Neural cell (in vitro differentiated cells): ENCODE data around the gene FLYWCH1. TPM values are rescaled to one million over a fixed set of nuclear protein-coding genes. Genes with fewer than 3 reads are reported as not detected.

ENCODE experiments used
- H2AFZ ChIP-seq: fragments of 200-600, 300-800 bp; sonication (generic), shearing (Covaris generic); 2 replicates; pipeline ENCODE4 v1.6.0; 2014; ENCODE audit warnings: low read depth, mild to moderate bottlenecking, antibody characterized with exemption, low read length, moderate library complexity
- H3F3A ChIP-seq: fragments of 200-600 bp; shearing (Covaris generic); 2 replicates; pipeline ENCODE4 v1.6.1; 2016; ENCODE audit warnings: mild to moderate bottlenecking, moderate library complexity, mixed read lengths, antibody characterized with exemption, low read length; ENCODE audit not compliant: insufficient read depth, poor library complexity, severe bottlenecking
- H3K27ac ChIP-seq: fragments of 200-600, 300-800 bp; sonication (generic), shearing (Covaris generic); 2 replicates; pipeline ENCODE4 v1.5.1; 2014; ENCODE audit warnings: mild to moderate bottlenecking, low read length, moderate library complexity
- H3K27me3 ChIP-seq: fragments of 300-800, 200-600 bp; sonication (generic), shearing (Covaris generic); 2 replicates; pipeline ENCODE4 v1.6.0; 2014; ENCODE audit warnings: mild to moderate bottlenecking, low read depth, low read length, moderate library complexity; ENCODE audit not compliant: insufficient read depth
- H3K36me3 ChIP-seq: fragments of 300-800, 200-600 bp; sonication (generic), shearing (Covaris generic); 2 replicates; pipeline ENCODE4 v1.5.1; 2014; ENCODE audit warnings: mild to moderate bottlenecking, antibody characterized with exemption, low read length, moderate library complexity; ENCODE audit not compliant: insufficient read depth
- H3K4me2 ChIP-seq: fragments of 300-800, 200-600 bp; sonication (generic), shearing (Covaris generic); 2 replicates; pipeline ENCODE4 v1.6.0; 2014; ENCODE audit warnings: mild to moderate bottlenecking, low read length
- H3K4me3 ChIP-seq: fragments of 300-800, 200-600 bp; sonication (generic), shearing (Covaris generic); 2 replicates; pipeline ENCODE4 v1.5.1; 2014; ENCODE audit warnings: mild to moderate bottlenecking, low read length, moderate library complexity
- H3K79me2 ChIP-seq: fragments of 200-600 bp; shearing (Covaris generic); replicated peaks from 2 replicates; pipeline ENCODE4 v1.6.0; 2014; ENCODE audit warnings: mild to moderate bottlenecking, low read length, moderate library complexity; ENCODE audit not compliant: insufficient read depth
- H3K9ac ChIP-seq: fragments of 300-800, 200-600 bp; sonication (generic), shearing (Covaris generic); 2 replicates; pipeline ENCODE4 v1.6.1; 2016; ENCODE audit warnings: mild to moderate bottlenecking, low read length, mixed read lengths
- H3K9me2 ChIP-seq: fragments of 200-600 bp; shearing (Covaris generic); 2 replicates; pipeline ENCODE4 v1.6.1; 2016; ENCODE audit warnings: mild to moderate bottlenecking, low read length, mixed read lengths; ENCODE audit not compliant: insufficient read depth
- H3K9me3 ChIP-seq: fragments of 200-600, 300-800 bp; sonication (generic), shearing (Covaris generic); 2 replicates; pipeline ENCODE4 v1.6.1; 2016; ENCODE audit warnings: mild to moderate bottlenecking, mixed run types, low read length, moderate library complexity, mixed read lengths
- H4K20me1 ChIP-seq: fragments of 200-600 bp; shearing (Covaris generic); 2 replicates; pipeline ENCODE4 v1.6.1; 2016; ENCODE audit warnings: mild to moderate bottlenecking, mixed run types; ENCODE audit not compliant: insufficient read depth
- EP300 ChIP-seq: fragments of 450-650 bp; conservative IDR thresholded peaks from 2 replicates; pipeline ENCODE4 v1.6.1; 2014; ENCODE audit warnings: antibody characterized with exemption, mild to moderate bottlenecking, moderate library complexity; ENCODE audit not compliant: poor library complexity, severe bottlenecking
- EZH2 ChIP-seq: fragments of 200-600, 300-800 bp; shearing (Covaris generic), sonication (generic); IDR thresholded peaks from 2 replicates; pipeline ENCODE4 v1.6.1; 2014; ENCODE audit warnings: antibody characterized with exemption, low read length, borderline replicate concordance, mild to moderate bottlenecking; ENCODE audit not compliant: insufficient read depth, poor library complexity, severe bottlenecking
- MXI1 ChIP-seq: fragments of 450-650 bp; conservative IDR thresholded peaks from 2 replicates; pipeline ENCODE4 v1.6.1; 2014; ENCODE audit warnings: antibody characterized with exemption, mild to moderate bottlenecking; ENCODE audit not compliant: poor library complexity, severe bottlenecking
- POLR2AphosphoS5 ChIP-seq: IDR thresholded peaks from 2 replicates; pipeline ENCODE4 v1.6.1; 2012
- RAD21 ChIP-seq: fragments of 450-650 bp; conservative IDR thresholded peaks from 2 replicates; pipeline ENCODE4 v1.6.1; 2014; ENCODE audit warnings: antibody characterized with exemption, mild to moderate bottlenecking, moderate library complexity
- SMC3 ChIP-seq: fragments of 450-650 bp; conservative IDR thresholded peaks from 2 replicates; pipeline ENCODE4 v1.6.1; 2014; ENCODE audit warnings: antibody characterized with exemption, mild to moderate bottlenecking, moderate library complexity; ENCODE audit not compliant: poor library complexity
- TAF1 ChIP-seq: IDR thresholded peaks from 2 replicates; pipeline ENCODE4 v1.6.1; 2012; ENCODE audit warnings: low read depth
- polyA plus RNA-seq: library from polyadenylated mRNA; depleted of rRNA; stranded (reverse); fragments of >200 nt; gene quantifications from 2 replicates; pipeline ENCODE4 v1.2.3, GENCODE V29; 2014
- TF ChIP-seq, protein P1 (sequence below): fragments of 450-650 bp; IDR thresholded peaks from 2 replicates; pipeline ENCODE4 v1.5.1; 2014; ENCODE audit warnings: antibody characterized with exemption, mild to moderate bottlenecking, moderate library complexity; ENCODE audit not compliant: poor library complexity, severe bottlenecking
- TF ChIP-seq, protein P2 (sequence below): IDR thresholded peaks from 2 replicates; pipeline ENCODE4 v1.6.1; 2012; ENCODE audit warnings: borderline replicate concordance

The FLYWCH1 gene
- polyA plus RNA-seq, 1 donor from 2014 or later, result 33.0 TPM

DNA sequence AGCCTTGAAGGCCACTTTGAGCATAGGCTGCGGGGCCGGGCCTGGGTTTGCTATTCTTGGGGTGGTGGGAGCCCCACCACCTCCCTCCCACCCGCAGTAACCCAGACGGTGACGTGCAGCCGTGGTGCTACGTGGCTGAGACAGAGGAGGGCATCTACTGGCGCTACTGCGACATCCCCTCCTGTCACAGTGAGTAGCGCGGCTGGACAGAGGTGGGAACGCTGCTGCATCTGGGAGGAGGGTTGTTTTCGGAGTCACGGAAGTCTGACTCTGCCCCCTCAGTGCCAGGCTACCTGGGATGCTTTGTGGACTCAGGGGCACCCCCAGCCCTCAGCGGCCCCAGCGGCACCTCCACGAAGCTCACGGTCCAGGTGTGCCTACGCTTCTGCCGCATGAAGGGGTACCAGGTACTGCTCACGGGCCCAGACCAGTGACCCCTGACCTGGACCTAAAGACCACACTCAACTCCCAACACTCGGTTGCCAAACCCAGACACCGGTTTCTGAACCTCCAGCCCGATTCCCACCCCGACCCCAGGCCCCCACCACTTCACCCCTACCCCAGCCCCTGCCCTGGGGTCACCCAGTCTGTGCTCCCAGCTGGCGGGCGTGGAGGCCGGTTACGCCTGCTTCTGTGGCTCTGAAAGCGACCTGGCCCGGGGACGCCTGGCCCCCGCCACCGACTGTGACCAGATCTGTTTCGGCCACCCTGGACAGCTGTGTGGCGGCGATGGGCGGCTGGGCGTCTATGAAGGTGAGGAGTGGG lies 54.5 kb downstream of the FLYWCH1 start:
- H3K9me2 ChIP-seq, result no peaks in the 10 kb centered on the region
- peaks cover 57% of the 10 kb centered on the region for H3K27me3 ChIP-seq
- H3K9me3 ChIP-seq, result no peaks in the 10 kb centered on the region
- no peak overlapping the region for H3K27ac ChIP-seq
- no peaks in the 10 kb centered on the region for H3K79me2 ChIP-seq
- H3F3A ChIP-seq, result no peaks in the 10 kb centered on the region
- TF ChIP-seq, protein P1, sequence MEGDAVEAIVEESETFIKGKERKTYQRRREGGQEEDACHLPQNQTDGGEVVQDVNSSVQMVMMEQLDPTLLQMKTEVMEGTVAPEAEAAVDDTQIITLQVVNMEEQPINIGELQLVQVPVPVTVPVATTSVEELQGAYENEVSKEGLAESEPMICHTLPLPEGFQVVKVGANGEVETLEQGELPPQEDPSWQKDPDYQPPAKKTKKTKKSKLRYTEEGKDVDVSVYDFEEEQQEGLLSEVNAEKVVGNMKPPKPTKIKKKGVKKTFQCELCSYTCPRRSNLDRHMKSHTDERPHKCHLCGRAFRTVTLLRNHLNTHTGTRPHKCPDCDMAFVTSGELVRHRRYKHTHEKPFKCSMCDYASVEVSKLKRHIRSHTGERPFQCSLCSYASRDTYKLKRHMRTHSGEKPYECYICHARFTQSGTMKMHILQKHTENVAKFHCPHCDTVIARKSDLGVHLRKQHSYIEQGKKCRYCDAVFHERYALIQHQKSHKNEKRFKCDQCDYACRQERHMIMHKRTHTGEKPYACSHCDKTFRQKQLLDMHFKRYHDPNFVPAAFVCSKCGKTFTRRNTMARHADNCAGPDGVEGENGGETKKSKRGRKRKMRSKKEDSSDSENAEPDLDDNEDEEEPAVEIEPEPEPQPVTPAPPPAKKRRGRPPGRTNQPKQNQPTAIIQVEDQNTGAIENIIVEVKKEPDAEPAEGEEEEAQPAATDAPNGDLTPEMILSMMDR, result no peak
- TF ChIP-seq EZH2, result no peak
- no peak for TF ChIP-seq RAD21
- TF ChIP-seq POLR2AphosphoS5, result no peak
- TF ChIP-seq SMC3, result no peak
- no peak for TF ChIP-seq TAF1
- TF ChIP-seq EP300, result no peak
- TF ChIP-seq MXI1, result no peak
- TF ChIP-seq, protein P2, sequence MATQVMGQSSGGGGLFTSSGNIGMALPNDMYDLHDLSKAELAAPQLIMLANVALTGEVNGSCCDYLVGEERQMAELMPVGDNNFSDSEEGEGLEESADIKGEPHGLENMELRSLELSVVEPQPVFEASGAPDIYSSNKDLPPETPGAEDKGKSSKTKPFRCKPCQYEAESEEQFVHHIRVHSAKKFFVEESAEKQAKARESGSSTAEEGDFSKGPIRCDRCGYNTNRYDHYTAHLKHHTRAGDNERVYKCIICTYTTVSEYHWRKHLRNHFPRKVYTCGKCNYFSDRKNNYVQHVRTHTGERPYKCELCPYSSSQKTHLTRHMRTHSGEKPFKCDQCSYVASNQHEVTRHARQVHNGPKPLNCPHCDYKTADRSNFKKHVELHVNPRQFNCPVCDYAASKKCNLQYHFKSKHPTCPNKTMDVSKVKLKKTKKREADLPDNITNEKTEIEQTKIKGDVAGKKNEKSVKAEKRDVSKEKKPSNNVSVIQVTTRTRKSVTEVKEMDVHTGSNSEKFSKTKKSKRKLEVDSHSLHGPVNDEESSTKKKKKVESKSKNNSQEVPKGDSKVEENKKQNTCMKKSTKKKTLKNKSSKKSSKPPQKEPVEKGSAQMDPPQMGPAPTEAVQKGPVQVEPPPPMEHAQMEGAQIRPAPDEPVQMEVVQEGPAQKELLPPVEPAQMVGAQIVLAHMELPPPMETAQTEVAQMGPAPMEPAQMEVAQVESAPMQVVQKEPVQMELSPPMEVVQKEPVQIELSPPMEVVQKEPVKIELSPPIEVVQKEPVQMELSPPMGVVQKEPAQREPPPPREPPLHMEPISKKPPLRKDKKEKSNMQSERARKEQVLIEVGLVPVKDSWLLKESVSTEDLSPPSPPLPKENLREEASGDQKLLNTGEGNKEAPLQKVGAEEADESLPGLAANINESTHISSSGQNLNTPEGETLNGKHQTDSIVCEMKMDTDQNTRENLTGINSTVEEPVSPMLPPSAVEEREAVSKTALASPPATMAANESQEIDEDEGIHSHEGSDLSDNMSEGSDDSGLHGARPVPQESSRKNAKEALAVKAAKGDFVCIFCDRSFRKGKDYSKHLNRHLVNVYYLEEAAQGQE, result no peak
- H3K4me2 ChIP-seq, result no peak overlapping the region
- no peaks in the 10 kb centered on the region for H3K36me3 ChIP-seq
- H4K20me1 ChIP-seq, result no peaks in the 10 kb centered on the region
- no peak overlapping the region for H3K4me3 ChIP-seq
- no peak overlapping the region for H2AFZ ChIP-seq
- no peak overlapping the region for H3K9ac ChIP-seq

DNA sequence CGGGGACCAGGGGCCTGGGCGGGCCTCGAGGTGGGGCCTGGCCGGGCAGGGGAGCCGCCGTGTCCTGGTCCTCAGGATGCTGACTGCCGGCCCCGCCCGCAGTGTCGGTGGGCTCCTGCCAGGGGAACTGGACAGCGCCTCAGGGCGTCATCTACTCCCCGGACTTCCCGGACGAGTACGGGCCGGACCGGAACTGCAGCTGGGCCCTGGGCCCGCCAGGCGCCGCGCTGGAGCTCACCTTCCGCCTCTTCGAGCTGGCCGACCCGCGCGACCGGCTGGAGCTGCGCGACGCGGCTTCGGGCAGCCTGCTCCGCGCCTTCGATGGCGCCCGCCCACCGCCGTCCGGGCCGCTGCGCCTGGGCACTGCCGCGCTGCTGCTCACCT lies 55.1 kb downstream of the FLYWCH1 start:
- Histone ChIP-seq H3K4me2 (no peak overlapping the region), H3K27me3 (peaks cover 57% of the 10 kb centered on the region)

More for the DNA sequence above, 55.1 kb downstream of the FLYWCH1 start:
- TF ChIP-seq, protein P2, result no peak
- TF ChIP-seq SMC3 (no peak), POLR2AphosphoS5 (no peak), EZH2 (no peak), EP300 (no peak), TAF1 (no peak), MXI1 (no peak), RAD21 (no peak)
- TF ChIP-seq, protein P1, result no peak
- no peaks in the 10 kb centered on the region for H3F3A ChIP-seq
- H4K20me1 ChIP-seq, result no peaks in the 10 kb centered on the region
- H3K9me3 ChIP-seq, result no peaks in the 10 kb centered on the region
- H3K36me3 ChIP-seq, result no peaks in the 10 kb centered on the region
- H2AFZ ChIP-seq, result no peak overlapping the region
- H3K79me2 ChIP-seq, result no peaks in the 10 kb centered on the region
- H3K9ac ChIP-seq, result no peak overlapping the region
- no peaks in the 10 kb centered on the region for H3K9me2 ChIP-seq
- no peak overlapping the region for H3K4me3 ChIP-seq
- no peak overlapping the region for H3K27ac ChIP-seq
